Naive thymus-derived CD8-positive, alpha-beta T cell (primary cell): ENCODE measurements around the gene PACSIN3. TPM values are rescaled to one million over a fixed set of nuclear protein-coding genes. Genes with fewer than 3 reads are reported as not detected.

ENCODE experiments used
- ATAC-seq, 2 donors: fragments of 150-1000 bp; cut with Tn5 transposase in 1 of 2; sonication (Bioruptor Pico), chemical (Tn5 transposase) in 1 of 2; 1 replicate in 1 of 2; 2 replicates in 1 of 2; pipeline ENCODE4 v1.10.0; 2021; ENCODE audit warnings: mild to moderate bottlenecking in 2 of 2, moderate library complexity in 2 of 2
- POLR2A ChIA-PET: fragments of 350-600 bp; sonication (Branson Sonifier 250); formaldehyde crosslinking; loops from one replicate; lab custom pipeline; 2021; ENCODE audit warnings: antibody characterized with exemption; lab: Charles Lee
- DNase-seq, 10 donors: peaks; one replicate each; pipeline versions ENCODE4 v3.0.0 to v3.0.0-alpha.2; 2020 to 2022
- H3K27ac Mint-ChIP-seq, 10 donors: one replicate each; pipeline ENCODE4 v1.8.0; 2020 to 2022; ENCODE audit warnings: mild to moderate bottlenecking in 10 of 10, mixed read lengths in 10 of 10, moderate library complexity in 4 of 10, inconsistent platforms in 1 of 10
- H3K27me3 Mint-ChIP-seq, 5 donors: one replicate each; pipeline ENCODE4 v1.8.0; 2021 to 2022; ENCODE audit warnings: mixed read lengths in 5 of 5
- H3K36me3 Mint-ChIP-seq, 3 donors: one replicate each; pipeline ENCODE4 v1.8.0; 2020 to 2022; ENCODE audit warnings: mixed read lengths in 3 of 3, mild to moderate bottlenecking in 2 of 3, inconsistent platforms in 1 of 3
- H3K4me1 Mint-ChIP-seq, 4 donors: one replicate each; pipeline ENCODE4 v1.8.0; 2021 to 2022; ENCODE audit warnings: mixed read lengths in 4 of 4
- H3K4me3 Mint-ChIP-seq, 10 donors: one replicate each; pipeline ENCODE4 v1.8.0; 2020 to 2022; ENCODE audit warnings: mild to moderate bottlenecking in 10 of 10, mixed read lengths in 10 of 10, moderate library complexity in 6 of 10, inconsistent platforms in 1 of 10
- H3K9me3 Mint-ChIP-seq, 9 donors: one replicate each; pipeline ENCODE4 v1.8.0; 2020 to 2022; ENCODE audit warnings: mixed read lengths in 9 of 9, mild to moderate bottlenecking in 3 of 9, inconsistent platforms in 1 of 9, moderate library complexity in 1 of 9
- polyA plus RNA-seq, 3 donors: library from polyadenylated mRNA; unstranded; fragments of 300-500 nt; fragmentation: Illumina TruSeq; gene quantifications; one replicate each; pipeline ENCODE4 v1.2.3, GENCODE V29; 2021
- total RNA-seq, 8 experiments: library from RNA in 2 of 8; stranded (reverse) in 2 of 8; gene quantifications; one replicate each; pipeline ENCODE4 v1.2.3 and lab custom pipeline; 2021 to 2026

PACSIN3 gene
- total and polyA plus RNA-seq, 5 experiments from 2014 or later = 0.25 to 0.80 TPM; not detected in 3

GRCh38 chr11:47181271-47181670, 5.0 kb downstream of the PACSIN3 start:
- Mint-ChIP-seq H3K4me1 (peaks cover 11 to 22% (median 17%) of the 10 kb centered on the region in 4 donors), H3K4me3 (no peak overlapping the region), H3K27ac (no peak overlapping the region), H3K9me3 (no peaks in the 10 kb centered on the region), H3K36me3 (peaks cover 0 to 2% (median 0%) of the 10 kb centered on the region in 3 donors), H3K27me3 (peaks cover 4 to 36% (median 9%) of the 10 kb centered on the region in 5 donors)
- POLR2A ChIA-PET = interaction anchor here (0.7 to 6.6 kb wide), 2 partner anchors 19 to 34 kb away, joined by 3 to 59 read pairs; partner anchors contain the start of gene DDB2
- DNase-seq (no peak), ATAC-seq (no peak)

GRCh38 chr11:47180006-47180787, 6.0 kb downstream of the PACSIN3 start:
- Mint-ChIP-seq H3K9me3 (no peaks in the 10 kb centered on the region), H3K4me1 (peaks cover 12 to 31% (median 26%) of the 10 kb centered on the region in 4 donors), H3K27me3 (peaks cover 4 to 36% (median 9%) of the 10 kb centered on the region in 5 donors), H3K36me3 (peaks cover 0 to 2% (median 0%) of the 10 kb centered on the region in 3 donors), H3K27ac (peak overlapping the region in 2 of 10 donors; percentile 48), H3K4me3 (no peak overlapping the region)
- DNase-seq (no peak), ATAC-seq (no peak)
- POLR2A ChIA-PET = interaction anchor here (3.5 to 6.6 kb wide), 2 partner anchors 35 to 69 kb away, joined by 17 to 59 read pairs; partner anchors contain the start of genes ACP2 and DDB2

- ATAC-seq = no peak
- peak in 3 of 10 donors; percentile 35 to 45 (median 43) for DNase-seq
- Mint-ChIP-seq H3K4me1 (peaks cover 12 to 33% (median 30%) of the 10 kb centered on the region in 4 donors), H3K27ac (peak overlapping the region in 4 of 10 donors; percentile 41 to 68 (median 48)), H3K36me3 (peaks cover 0 to 2% (median 0%) of the 10 kb centered on the region in 3 donors), H3K9me3 (no peaks in the 10 kb centered on the region), H3K4me3 (no peak overlapping the region), H3K27me3 (peaks cover 4 to 32% (median 9%) of the 10 kb centered on the region in 5 donors)
- POLR2A ChIA-PET = interaction anchor here (3.5 to 6.6 kb wide), 2 partner anchors 36 to 69 kb away, joined by 17 to 59 read pairs; partner anchors contain the start of genes ACP2 and DDB2
Measured at GRCh38 chr11:47179655-47179991, 6.6 kb downstream of the PACSIN3 start.

- no peak for DNase-seq
- peaks cover 0 to 3% (median 0%) of the 10 kb centered on the region in 3 donors for H3K36me3 Mint-ChIP-seq
- H3K4me3 Mint-ChIP-seq = peak overlapping the region in 2 of 10 donors; percentile 40 to 55
- no peaks in the 10 kb centered on the region for H3K9me3 Mint-ChIP-seq
- peaks cover 0 to 26% (median 5%) of the 10 kb centered on the region in 5 donors for H3K27me3 Mint-ChIP-seq
- H3K27ac Mint-ChIP-seq = peak overlapping the region in 9 of 10 donors; percentile 41 to 100 (median 68)
- no peak for ATAC-seq
- POLR2A ChIA-PET = interaction anchor here (1.0 to 6.6 kb wide), 8 partner anchors 24 to 242 kb away, joined by 3 to 59 read pairs (median 14); partner anchors contain the start of genes ACP2, CSTPP1, DDB2 and MADD
- peaks cover 12 to 34% (median 32%) of the 10 kb centered on the region in 4 donors for H3K4me1 Mint-ChIP-seq
Measured at GRCh38 chr11:47178737-47179654, 7.2 kb downstream of the PACSIN3 start.

GRCh38 chr11:47178316-47178715, 7.9 kb downstream of the PACSIN3 start:
- Mint-ChIP-seq H3K36me3 (peaks cover 0 to 10% (median 0%) of the 10 kb centered on the region in 3 donors), H3K4me1 (peaks cover 16 to 41% (median 38%) of the 10 kb centered on the region in 4 donors), H3K27me3 (peaks cover 0 to 19% (median under 1%) of the 10 kb centered on the region in 5 donors), H3K9me3 (no peaks in the 10 kb centered on the region), H3K27ac (peak overlapping the region in 6 of 10 donors; percentile 38 to 100 (median 98)), H3K4me3 (peak overlapping the region in 1 of 10 donors; percentile 34)
- DNase-seq (no peak), ATAC-seq (no peak)
- POLR2A ChIA-PET = interaction anchor here (1.0 to 6.6 kb wide), 12 partner anchors 9 to 242 kb away, joined by 3 to 59 read pairs (median 6); partner anchors contain the start of genes ACP2, CSTPP1, DDB2 and MADD

GRCh38 chr11:47177846-47178245, 8.4 kb downstream of the PACSIN3 start:
- H3K9me3 Mint-ChIP-seq = no peaks in the 10 kb centered on the region
- no peak for ATAC-seq
- H3K27ac Mint-ChIP-seq = peak overlapping the region; percentile 97 to 100 (median 100)
- peak overlapping the region; percentile 91 to 99 (median 97) for H3K4me3 Mint-ChIP-seq
- H3K36me3 Mint-ChIP-seq = peaks cover 0 to 15% (median 0%) of the 10 kb centered on the region in 3 donors
- H3K4me1 Mint-ChIP-seq = peaks cover 18 to 46% (median 42%) of the 10 kb centered on the region in 4 donors
- POLR2A ChIA-PET = interaction anchor here (1.0 to 6.6 kb wide), 13 partner anchors 9 to 241 kb away, joined by 3 to 59 read pairs (median 6); partner anchors contain the start of genes ACP2, CSTPP1, DDB2 and MADD
- no peak for DNase-seq
- peaks cover 0 to 14% (median 0%) of the 10 kb centered on the region in 5 donors for H3K27me3 Mint-ChIP-seq

- Mint-ChIP-seq H3K9me3 (no peaks in the 10 kb centered on the region), H3K4me1 (peaks cover 19 to 48% (median 47%) of the 10 kb centered on the region in 4 donors), H3K27me3 (peaks cover 0 to 10% (median 0%) of the 10 kb centered on the region in 5 donors), H3K4me3 (peak overlapping the region; percentile 91 to 99 (median 97)), H3K27ac (peak overlapping the region; percentile 97 to 100 (median 100)), H3K36me3 (peaks cover 0 to 20% (median 0%) of the 10 kb centered on the region in 3 donors)
- POLR2A ChIA-PET = interaction anchor here (1.0 to 6.6 kb wide), 13 partner anchors 9 to 241 kb away, joined by 3 to 59 read pairs (median 6); partner anchors contain the start of genes ACP2, CSTPP1, DDB2 and MADD
- DNase-seq = peak; percentile 46 to 91 (median 77)
- ATAC-seq = peak; percentile 65 to 72
Measured at GRCh38 chr11:47177229-47177845, 8.9 kb downstream of the PACSIN3 start.

- H3K9me3 Mint-ChIP-seq = no peaks in the 10 kb centered on the region
- peaks cover 0 to 4% (median 0%) of the 10 kb centered on the region in 5 donors for H3K27me3 Mint-ChIP-seq
- H3K27ac Mint-ChIP-seq = peak within 1 kb of the TSS; percentile 97 to 100 (median 100)
- peak; percentile 92 to 93 for ATAC-seq
- H3K36me3 Mint-ChIP-seq = peaks cover 0 to 28% (median 0%) of the 10 kb centered on the region in 3 donors
- peaks cover 22 to 53% (median 52%) of the 10 kb centered on the region in 4 donors for H3K4me1 Mint-ChIP-seq
- POLR2A ChIA-PET = interaction anchor here (1.0 to 6.6 kb wide), 9 partner anchors 11 to 223 kb away, joined by 3 to 59 read pairs (median 14); partner anchors contain the start of genes ACP2, DDB2 and MADD
- H3K4me3 Mint-ChIP-seq = peak within 1 kb of the TSS; percentile 91 to 99 (median 97)
- DNase-seq = peak; percentile 92 to 97 (median 95)
Measured at GRCh38 chr11:47176328-47177228, 9.7 kb downstream of the PACSIN3 start, which contains the start of gene ARFGAP2. Gene ARFGAP2, minus strand, starts transcription at chr11:47176879. Its CDS starts 26 bp downstream, at chr11:47176853.

- Mint-ChIP-seq H3K27ac (peak overlapping the region; percentile 94 to 100 (median 98)), H3K4me1 (peaks cover 25 to 60% (median 56%) of the 10 kb centered on the region in 4 donors), H3K27me3 (peaks cover 0 to 4% (median 0%) of the 10 kb centered on the region in 5 donors), H3K9me3 (no peaks in the 10 kb centered on the region), H3K36me3 (peaks cover 0 to 35% (median 0%) of the 10 kb centered on the region in 3 donors), H3K4me3 (peak overlapping the region; percentile 91 to 99 (median 97))
- POLR2A ChIA-PET = interaction anchor here (1.0 to 6.6 kb wide), 4 partner anchors 12 to 95 kb away, joined by 5 to 59 read pairs (median 18); partner anchors contain the start of genes DDB2 and MADD
- DNase-seq (no peak), ATAC-seq (no peak)
Measured at GRCh38 chr11:47175746-47176327, 10.4 kb downstream of the PACSIN3 start.
